ENCODE results near the gene PLA2G1B.

The PLA2G1B gene

DNA sequence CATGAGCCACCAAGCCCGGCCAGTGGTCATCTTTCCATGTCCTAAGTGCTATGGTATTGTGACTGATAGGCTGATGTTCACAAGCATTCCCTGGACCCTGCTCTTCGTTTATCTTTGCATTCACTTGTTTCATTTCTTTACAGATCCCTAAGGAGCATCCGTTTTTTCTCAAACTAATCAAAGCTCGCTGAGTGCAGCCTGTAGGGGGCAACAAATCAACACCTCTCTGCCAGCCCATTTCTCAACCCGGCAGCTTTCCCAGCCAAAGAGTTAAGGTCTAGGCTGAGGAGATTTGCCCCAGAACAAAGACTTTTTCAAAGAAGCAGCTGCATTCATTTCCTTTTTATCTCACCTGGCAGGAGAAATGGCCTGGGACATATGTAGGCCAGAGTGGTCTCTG is 13.4 kb downstream of the PLA2G1B start:
- Histone ChIP-seq H3K27ac (ENCODE audit: low read depth, low read length) (no peak overlapping the region), H4K8ac (ENCODE audit: low read depth, low read length) (no peak overlapping the region), H3K36me3 (ENCODE audit: control insufficient read depth in 1 of 2, insufficient read depth in 2 of 2, low read length in 2 of 2) (no peaks in the 10 kb centered on the region), H3K9me3 (ENCODE audit: insufficient read depth, low read depth, low read length) (no peaks in the 10 kb centered on the region), H3K79me1 (ENCODE audit: low read length) (peaks cover 6% of the 10 kb centered on the region), H3K4ac (ENCODE audit: low read depth, low read length) (no peak overlapping the region), H2BK120ac (ENCODE audit: insufficient read depth, low read length, poor library complexity) (no peak overlapping the region), H3K4me3 (ENCODE audit: low read depth, low read length) (no peak overlapping the region), H3K4me2 (ENCODE audit: low read length) (no peak overlapping the region), H4K91ac (ENCODE audit: low read depth, low read length) (no peak overlapping the region), H3K79me2 (ENCODE audit: control insufficient read depth, insufficient read depth, low read length, poor library complexity) (peaks cover 1% of the 10 kb centered on the region), H3K9ac (ENCODE audit: low read length) (no peak overlapping the region), H4K12ac (ENCODE audit: low read depth, low read length) (no peak overlapping the region), H3K27me3 (ENCODE audit: insufficient read depth, low read length) (no peaks in the 10 kb centered on the region), H2BK12ac (ENCODE audit: low read length) (no peak overlapping the region), H3K23ac (ENCODE audit: low read length) (no peak overlapping the region), H3K18ac (ENCODE audit: low read length) (no peak overlapping the region), H2AK5ac (ENCODE audit: low read length) (no peak overlapping the region), H2BK5ac (ENCODE audit: low read depth, low read length, poor library complexity) (no peak overlapping the region), H3K4me1 (ENCODE audit: control insufficient read depth in 1 of 2, insufficient read depth in 2 of 2, low read length in 2 of 2) (peaks cover 5% of the 10 kb centered on the region in 2 experiments), H3K14ac (ENCODE audit: low read length) (no peak overlapping the region), H2AFZ (ENCODE audit: insufficient read depth, low read length, poor library complexity) (no peak overlapping the region)
- peak; percentile 4 to 39 for DNase-seq
- no CpG with 5 or more reads among the region's 5 CpGs for WGBS (ENCODE audit: extremely low coverage, insufficient coverage, insufficient read length)

DNA sequence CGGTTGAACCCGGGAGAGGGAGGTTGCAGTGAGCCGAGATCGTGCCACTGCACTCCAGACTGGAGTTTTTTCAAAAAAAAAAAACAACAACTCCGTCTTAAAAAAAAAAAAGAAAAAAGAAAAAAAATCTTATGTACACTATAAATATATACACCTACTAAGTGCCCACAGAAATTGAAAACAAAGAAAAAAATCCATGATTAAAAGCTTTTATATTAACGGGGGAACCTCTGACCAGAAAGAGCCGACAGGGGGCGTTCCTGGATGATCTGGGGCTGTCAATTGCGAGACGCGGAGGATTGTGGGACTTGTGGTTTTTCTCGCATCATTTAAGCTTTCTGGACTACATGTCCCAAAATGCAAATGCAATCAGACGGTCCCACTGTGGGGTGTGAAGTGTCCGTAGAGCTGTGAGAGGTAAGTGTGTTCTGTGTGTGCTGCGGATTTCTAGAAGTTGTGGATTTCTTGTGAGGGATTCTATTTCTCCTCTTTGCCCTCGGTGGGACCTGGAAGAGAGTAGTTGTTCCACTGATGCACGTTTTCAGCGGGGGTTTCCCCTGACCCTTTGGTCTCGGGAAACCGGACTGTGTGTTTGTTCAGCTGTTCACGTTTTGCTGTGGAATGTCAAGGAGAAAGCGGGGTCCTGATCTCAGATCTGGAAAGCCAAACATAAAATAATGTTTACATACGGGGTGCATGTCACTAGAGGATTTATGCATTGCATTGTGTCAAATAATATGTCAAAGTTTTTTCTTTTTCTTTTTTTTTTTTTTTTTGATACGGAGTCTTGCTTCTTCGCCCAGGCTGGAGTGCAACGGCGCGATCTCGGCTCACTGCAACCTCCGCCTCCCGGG is 25.4 kb downstream of the PLA2G1B start, which contains the start of gene SIRT4:
SIRT4 (plus strand) TSS at position 360 of the 854 bp plus-strand sequence. CDS start 1,241 bp downstream, outside the sequence.
- Histone ChIP-seq H3K79me1 (ENCODE audit: low read length) (peaks cover 3% of the 10 kb centered on the region), H2AFZ (ENCODE audit: insufficient read depth, low read length, poor library complexity) (peak within 1 kb of the TSS; percentile 77), H3K18ac (ENCODE audit: low read length) (no peak within 1 kb of the TSS), H3K27me3 (ENCODE audit: insufficient read depth, low read length) (no peaks in the 10 kb centered on the region), H2BK5ac (ENCODE audit: low read depth, low read length, poor library complexity) (peak within 1 kb of the TSS; percentile 54), H3K23ac (ENCODE audit: low read length) (no peak within 1 kb of the TSS), H4K12ac (ENCODE audit: low read depth, low read length) (no peak within 1 kb of the TSS), H4K91ac (ENCODE audit: low read depth, low read length) (peak within 1 kb of the TSS; percentile 58), H3K4me3 (ENCODE audit: low read depth, low read length) (peak within 1 kb of the TSS; percentile 76), H3K4me1 (ENCODE audit: control insufficient read depth in 1 of 2, insufficient read depth in 2 of 2, low read length in 2 of 2) (peaks cover 0 to 3% of the 10 kb centered on the region in 2 experiments), H3K9ac (ENCODE audit: low read length) (peak within 1 kb of the TSS; percentile 91), H3K9me3 (ENCODE audit: insufficient read depth, low read depth, low read length) (no peaks in the 10 kb centered on the region), H2BK12ac (ENCODE audit: low read length) (peak within 1 kb of the TSS; percentile 15), H4K8ac (ENCODE audit: low read depth, low read length) (peak within 1 kb of the TSS; percentile 68), H2BK120ac (ENCODE audit: insufficient read depth, low read length, poor library complexity) (peak within 1 kb of the TSS; percentile 67), H3K4ac (ENCODE audit: low read depth, low read length) (peak within 1 kb of the TSS; percentile 43), H3K36me3 (ENCODE audit: control insufficient read depth in 1 of 2, insufficient read depth in 2 of 2, low read length in 2 of 2) (peaks cover 0 to 3% of the 10 kb centered on the region in 2 experiments), H3K4me2 (ENCODE audit: low read length) (peak within 1 kb of the TSS; percentile 67), H3K14ac (ENCODE audit: low read length) (no peak within 1 kb of the TSS), H2AK5ac (ENCODE audit: low read length) (no peak within 1 kb of the TSS), H3K27ac (ENCODE audit: low read depth, low read length) (no peak within 1 kb of the TSS), H3K79me2 (ENCODE audit: control insufficient read depth, insufficient read depth, low read length, poor library complexity) (no peaks in the 10 kb centered on the region)
- DNase-seq, result peak; percentile 91 to 97
- no CpG with 5 or more reads among the region's 31 CpGs for WGBS (ENCODE audit: extremely low coverage, insufficient coverage, insufficient read length)

DNA sequence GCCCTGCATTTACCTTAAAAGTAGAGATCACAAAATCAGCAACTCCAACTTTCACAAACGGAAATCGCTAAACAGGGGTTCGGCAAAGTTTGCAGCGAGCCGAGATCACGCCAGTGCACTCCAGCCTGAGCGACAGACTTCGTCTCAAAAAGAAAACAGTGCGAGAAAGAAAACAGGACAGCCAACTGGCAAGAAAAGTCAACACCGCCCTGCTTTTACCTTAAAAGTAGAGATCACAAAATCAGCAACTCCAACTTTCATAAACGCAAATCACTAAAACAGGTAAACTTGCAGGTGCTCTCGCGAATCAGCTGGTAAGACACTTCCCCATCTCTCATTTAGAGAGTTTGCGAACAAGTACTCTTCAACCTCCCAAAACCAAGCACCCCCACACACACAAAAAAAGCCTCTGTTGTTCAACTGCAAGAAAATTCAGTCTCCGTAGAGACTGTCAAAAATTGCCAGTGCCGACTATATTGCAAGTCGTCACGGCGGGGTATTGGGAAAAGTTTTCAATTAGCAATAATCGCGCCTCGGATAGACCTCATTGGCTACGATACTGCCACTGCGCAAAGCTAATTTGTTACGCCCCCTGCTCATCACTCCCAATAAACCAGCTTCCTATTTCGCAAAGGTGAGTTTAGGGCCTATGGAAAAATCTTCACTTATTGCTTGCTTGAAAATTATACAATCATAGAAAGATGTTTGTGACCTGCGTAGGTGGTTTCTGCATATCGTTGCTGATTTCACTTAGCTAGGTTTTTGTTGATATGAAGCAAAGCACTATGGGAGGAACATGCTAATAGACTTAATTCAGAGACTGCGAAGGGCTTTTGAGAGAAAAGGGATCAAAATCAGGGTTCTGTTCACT is 34.7 kb downstream of the PLA2G1B start, which contains the start of gene RNU4-1:
RNU4-1 (minus strand) TSS at position 577 of the 871 bp plus-strand sequence.
- peak within 1 kb of the TSS; percentile 3 for H4K12ac ChIP-seq (ENCODE audit: low read depth, low read length)
- H2BK5ac ChIP-seq (ENCODE audit: low read depth, low read length, poor library complexity), result peak within 1 kb of the TSS; percentile 93
- no peaks in the 10 kb centered on the region for H3K9me3 ChIP-seq (ENCODE audit: insufficient read depth, low read depth, low read length)
- H3K23ac ChIP-seq (ENCODE audit: low read length), result no peak within 1 kb of the TSS
- no peaks in the 10 kb centered on the region for H3K36me3 ChIP-seq (ENCODE audit: control insufficient read depth in 1 of 2, insufficient read depth in 2 of 2, low read length in 2 of 2)
- H2AK5ac ChIP-seq (ENCODE audit: low read length), result no peak within 1 kb of the TSS
- peak within 1 kb of the TSS; percentile 63 for H2BK120ac ChIP-seq (ENCODE audit: insufficient read depth, low read length, poor library complexity)
- peak; percentile 92 to 98 for DNase-seq
- H3K4me3 ChIP-seq (ENCODE audit: low read depth, low read length), result peak within 1 kb of the TSS; percentile 70
- peak within 1 kb of the TSS; percentile 77 for H3K4me2 ChIP-seq (ENCODE audit: low read length)
- H2AFZ ChIP-seq (ENCODE audit: insufficient read depth, low read length, poor library complexity), result no peak within 1 kb of the TSS
- H3K4me1 ChIP-seq (ENCODE audit: control insufficient read depth in 1 of 2, insufficient read depth in 2 of 2, low read length in 2 of 2), result peaks cover 5 to 6% of the 10 kb centered on the region in 2 experiments
- H3K79me1 ChIP-seq (ENCODE audit: low read length), result peaks cover 17% of the 10 kb centered on the region
- no peaks in the 10 kb centered on the region for H3K79me2 ChIP-seq (ENCODE audit: control insufficient read depth, insufficient read depth, low read length, poor library complexity)
- peak within 1 kb of the TSS; percentile 66 for H4K8ac ChIP-seq (ENCODE audit: low read depth, low read length)
- H3K27me3 ChIP-seq (ENCODE audit: insufficient read depth, low read length), result no peaks in the 10 kb centered on the region
- H3K27ac ChIP-seq (ENCODE audit: low read depth, low read length), result peak within 1 kb of the TSS; percentile 95
- H4K91ac ChIP-seq (ENCODE audit: low read depth, low read length), result peak within 1 kb of the TSS; percentile 78
- no peak within 1 kb of the TSS for H2BK12ac ChIP-seq (ENCODE audit: low read length)
- peak within 1 kb of the TSS; percentile 38 for H3K18ac ChIP-seq (ENCODE audit: low read length)
- no peak within 1 kb of the TSS for H3K4ac ChIP-seq (ENCODE audit: low read depth, low read length)
- WGBS (ENCODE audit: extremely low coverage, insufficient coverage, insufficient read length), result no CpG with 5 or more reads among the region's 29 CpGs
- peak within 1 kb of the TSS; percentile 71 for H3K14ac ChIP-seq (ENCODE audit: low read length)
- peak within 1 kb of the TSS; percentile 60 for H3K9ac ChIP-seq (ENCODE audit: low read length)

DNA sequence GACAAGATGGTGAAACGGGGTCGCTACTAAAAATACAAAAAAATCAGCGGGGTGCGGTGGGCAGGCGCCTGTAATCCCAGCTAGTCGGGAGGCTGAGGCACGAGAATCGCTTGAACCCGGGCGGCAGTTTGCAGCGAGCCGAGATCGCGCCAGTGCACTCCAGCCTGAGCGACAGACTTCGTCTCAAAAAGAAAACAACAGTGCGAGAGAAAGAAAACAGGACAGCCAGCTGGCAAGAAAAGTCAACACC is 35.2 kb downstream of the PLA2G1B start:
- H2AK5ac ChIP-seq (ENCODE audit: low read length), result no peak overlapping the region
- H3K9me3 ChIP-seq (ENCODE audit: insufficient read depth, low read depth, low read length), result no peaks in the 10 kb centered on the region
- peak overlapping the region; percentile 77 for H3K4me2 ChIP-seq (ENCODE audit: low read length)
- no peaks in the 10 kb centered on the region for H3K27me3 ChIP-seq (ENCODE audit: insufficient read depth, low read length)
- no CpG with 5 or more reads among the region's 17 CpGs for WGBS (ENCODE audit: extremely low coverage, insufficient coverage, insufficient read length)
- peak overlapping the region; percentile 95 for H3K27ac ChIP-seq (ENCODE audit: low read depth, low read length)
- DNase-seq, result no peak
- peak overlapping the region; percentile 78 for H4K91ac ChIP-seq (ENCODE audit: low read depth, low read length)
- H3K23ac ChIP-seq (ENCODE audit: low read length), result no peak overlapping the region
- H3K9ac ChIP-seq (ENCODE audit: low read length), result peak overlapping the region; percentile 60
- peak overlapping the region; percentile 71 for H3K14ac ChIP-seq (ENCODE audit: low read length)
- H2BK5ac ChIP-seq (ENCODE audit: low read depth, low read length, poor library complexity), result peak overlapping the region; percentile 70
- peak overlapping the region; percentile 38 for H3K18ac ChIP-seq (ENCODE audit: low read length)
- H3K36me3 ChIP-seq (ENCODE audit: control insufficient read depth in 1 of 2, insufficient read depth in 2 of 2, low read length in 2 of 2), result no peaks in the 10 kb centered on the region
- no peaks in the 10 kb centered on the region for H3K79me2 ChIP-seq (ENCODE audit: control insufficient read depth, insufficient read depth, low read length, poor library complexity)
- H2BK12ac ChIP-seq (ENCODE audit: low read length), result no peak overlapping the region
- no peak overlapping the region for H2AFZ ChIP-seq (ENCODE audit: insufficient read depth, low read length, poor library complexity)
- H3K4me1 ChIP-seq (ENCODE audit: control insufficient read depth in 1 of 2, insufficient read depth in 2 of 2, low read length in 2 of 2), result peaks cover 8 to 9% of the 10 kb centered on the region in 2 experiments
- no peak overlapping the region for H4K12ac ChIP-seq (ENCODE audit: low read depth, low read length)
- H4K8ac ChIP-seq (ENCODE audit: low read depth, low read length), result peak overlapping the region; percentile 26
- H3K4ac ChIP-seq (ENCODE audit: low read depth, low read length), result no peak overlapping the region
- peak overlapping the region; percentile 28 for H2BK120ac ChIP-seq (ENCODE audit: insufficient read depth, low read length, poor library complexity)
- peak overlapping the region; percentile 70 for H3K4me3 ChIP-seq (ENCODE audit: low read depth, low read length)
- H3K79me1 ChIP-seq (ENCODE audit: low read length), result peaks cover 20% of the 10 kb centered on the region

Data from trophoblast cell (in vitro differentiated cells and primary cell).